Islet of Langerhans (tissue), 1 donor: Measurements from ENCODE around the gene PHTF2.

Experiments
- FAIRE-seq: peaks from one replicate; lab custom pipeline; 2011; peaks lifted over from hg19 to GRCh38; lab: Jason Lieb, UNC

PHTF2 gene

GRCh38 chr7:77879272-77879671 is 80.7 kb downstream of the PHTF2 start:
- FAIRE-seq = no peak

- no peak for FAIRE-seq
Measured at GRCh38 chr7:77881871-77882270, 83.3 kb downstream of the PHTF2 start.

GRCh38 chr7:77885155-77885554 is 86.6 kb downstream of the PHTF2 start:
- FAIRE-seq = no peak

- no peak for FAIRE-seq
Measured at GRCh38 chr7:77887567-77887966, 89.0 kb downstream of the PHTF2 start.

- no peak for FAIRE-seq
Measured at GRCh38 chr7:77888998-77889397, 90.4 kb downstream of the PHTF2 start.

- peak; percentile 100 for FAIRE-seq
Measured at GRCh38 chr7:77893813-77894212, 95.2 kb downstream of the PHTF2 start.

- no peak for FAIRE-seq
Measured at GRCh38 chr7:77894574-77895091, 96.1 kb downstream of the PHTF2 start.

GRCh38 chr7:77895905-77896304 is 97.3 kb downstream of the PHTF2 start:
- peak; percentile 55 for FAIRE-seq

GRCh38 chr7:77897004-77897547 is 98.5 kb downstream of the PHTF2 start:
- peak; percentile 61 for FAIRE-seq

- no peak for FAIRE-seq
Measured at GRCh38 chr7:77899516-77899915, 100.9 kb downstream of the PHTF2 start.

- no peak for FAIRE-seq
Measured at GRCh38 chr7:77903597-77903996, 105.0 kb downstream of the PHTF2 start.

GRCh38 chr7:77904252-77904651 is 105.7 kb downstream of the PHTF2 start:
- FAIRE-seq = no peak

- no peak for FAIRE-seq
Measured at GRCh38 chr7:77907281-77907680, 108.7 kb downstream of the PHTF2 start.

- no peak for FAIRE-seq
Measured at GRCh38 chr7:77908664-77909063, 110.1 kb downstream of the PHTF2 start.

- peak; percentile 60 for FAIRE-seq
Measured at GRCh38 chr7:77910124-77910523, 111.6 kb downstream of the PHTF2 start.

GRCh38 chr7:77912293-77912692 is 113.7 kb downstream of the PHTF2 start:
- no peak for FAIRE-seq

GRCh38 chr7:77913977-77914607 is 115.5 kb downstream of the PHTF2 start:
- FAIRE-seq = no peak

GRCh38 chr7:77917500-77918262 is 119.1 kb downstream of the PHTF2 start:
- FAIRE-seq = no peak

GRCh38 chr7:77918676-77919075 is 120.1 kb downstream of the PHTF2 start:
- no peak for FAIRE-seq

- no peak for FAIRE-seq
Measured at GRCh38 chr7:77923419-77923818, 124.8 kb downstream of the PHTF2 start.

GRCh38 chr7:77930496-77930895 is 131.9 kb downstream of the PHTF2 start:
- no peak for FAIRE-seq

- no peak for FAIRE-seq
Measured at GRCh38 chr7:77931841-77932240, 133.3 kb downstream of the PHTF2 start.

GRCh38 chr7:77933394-77933793 is 134.8 kb downstream of the PHTF2 start:
- FAIRE-seq = no peak
